ENCODE measurements around the gene CD3D.
A peak's percentile ranks its signal among the peaks of the same experiment; 100 is the strongest.
"Not testable (repeated sequence)": the region's sequence is repeated elsewhere in the genome, so short reads cannot be mapped to it uniquely, and the experiment has no call there.

Gene CD3D

GRCh38 chr11:118338637-118339061 is 3.9 kb downstream of the CD3D start:
- peak; percentile 88 for DNase-seq

GRCh38 chr11:118334745-118335144 is 7.8 kb downstream of the CD3D start:
- DNase-seq, result no peak

GRCh38 chr11:118328745-118329144 is 13.8 kb downstream of the CD3D start:
- DNase-seq, result no peak

GRCh38 chr11:118325283-118325682 is 17.2 kb downstream of the CD3D start:
- DNase-seq, result no peak

- DNase-seq, result no peak
Observed at GRCh38 chr11:118322721-118323120, 19.8 kb downstream of the CD3D start.

GRCh38 chr11:118321386-118322082 is 21.0 kb downstream of the CD3D start:
- no peak for DNase-seq

GRCh38 chr11:118320515-118320914 is 22.0 kb downstream of the CD3D start:
- DNase-seq, result no peak

GRCh38 chr11:118319337-118319707 is 23.2 kb downstream of the CD3D start:
- DNase-seq, result no peak

GRCh38 chr11:118318581-118319336 is 23.7 kb downstream of the CD3D start:
- DNase-seq, result no peak

- DNase-seq, result no peak
Observed at GRCh38 chr11:118318124-118318523, 24.4 kb downstream of the CD3D start.

- DNase-seq, result no peak
Observed at GRCh38 chr11:118314988-118315411, 27.5 kb downstream of the CD3D start.

- no peak for DNase-seq
Observed at GRCh38 chr11:118313242-118313641, 29.3 kb downstream of the CD3D start.

GRCh38 chr11:118312328-118312727 is 30.2 kb downstream of the CD3D start:
- DNase-seq, result no peak

- no peak for DNase-seq
Observed at GRCh38 chr11:118311518-118311917, 31.0 kb downstream of the CD3D start.

GRCh38 chr11:118310781-118311485 is 31.6 kb downstream of the CD3D start:
- no peak for DNase-seq

- no peak for DNase-seq
Observed at GRCh38 chr11:118310271-118310670, 32.2 kb downstream of the CD3D start.

GRCh38 chr11:118308995-118309528 is 33.4 kb downstream of the CD3D start:
- DNase-seq, result not testable (repeated sequence)

- DNase-seq, result peak; percentile 62
Observed at GRCh38 chr11:118306556-118306955, 35.9 kb downstream of the CD3D start.

- DNase-seq, result peak; percentile 71
Observed at GRCh38 chr11:118305726-118306125, 36.8 kb downstream of the CD3D start.

- DNase-seq, result peak; percentile 79
Observed at GRCh38 chr11:118304568-118305248, 37.8 kb downstream of the CD3D start, which contains the start of gene CD3E. Gene CD3E (plus strand): TSS chr11:118304730. CDS start chr11:118304953, 223 bp downstream.

GRCh38 chr11:118304227-118304567 is 38.3 kb downstream of the CD3D start:
- peak; percentile 28 for DNase-seq

GRCh38 chr11:118301600-118302195 is 40.8 kb downstream of the CD3D start:
- no peak for DNase-seq

Data from CD4-positive, alpha-beta T cell treated with Interleukin-17A for 4 hours (primary cell).